Body of pancreas (tissue), 4 donors: ENCODE results near the gene DVL1. TPM values are rescaled to one million over a fixed set of nuclear protein-coding genes. Genes with fewer than 3 reads are reported as not detected.

Experiments
- ATAC-seq: fragments of 150-250 bp; one replicate; pipeline ENCODE4 v1.9.1; 2016
- DNase-seq, 4 donors: peaks; one replicate each; pipeline ENCODE4 v3.0.0-alpha.2; 2019
- H3K27ac ChIP-seq, 4 donors: fragments of 200-600 bp; sonication (generic); 1 replicate in 3 of 4; 2 replicates in 1 of 4; pipeline versions ENCODE4 v1.5.1 to v1.6.1; 2016 to 2019; ENCODE audit warnings: mild to moderate bottlenecking in 1 of 4, mixed read lengths in 1 of 4, moderate library complexity in 1 of 4
- H3K27me3 ChIP-seq, 2 donors: fragments of 200-600 bp; sonication (generic); one replicate each; pipeline ENCODE4 v1.6.0; 2016; ENCODE audit warnings: mild to moderate bottlenecking in 1 of 2
- H3K36me3 ChIP-seq, 2 donors: fragments of 200-600 bp; sonication (generic); replicated peaks in 1 of 2; 2 replicates each; pipeline ENCODE4 v1.5.1; 2016; ENCODE audit warnings: low read depth in 2 of 2; ENCODE audit not compliant: insufficient read depth in 1 of 2
- H3K4me1 ChIP-seq: fragments of 200-600 bp; sonication (generic); one replicate; pipeline ENCODE4 v1.6.0; 2016
- H3K4me3 ChIP-seq, 2 donors: fragments of 200-600 bp; sonication (generic); 1 replicate in 1 of 2; 2 replicates in 1 of 2; pipeline ENCODE4 v1.5.1; 2016 to 2019
- H3K9me3 ChIP-seq, 3 donors: fragments of 200-600 bp; sonication (generic); 1 replicate in 2 of 3; 2 replicates in 1 of 3; pipeline ENCODE4 v1.5.1; 2016
- POLR2A ChIP-seq, 3 donors: fragments of 450-650 bp; IDR thresholded peaks; one replicate each; pipeline ENCODE4 v1.6.1; 2016; ENCODE audit warnings: antibody characterized with exemption in 3 of 3, mild to moderate bottlenecking in 2 of 3
- WGBS, 2 donors: methylation state at CpG; one replicate each; pipeline ENCODE4 v1.1.5; 2017; 5-methylcytosine and 5-hydroxymethylcytosine counted together
- intact Hi-C: fragments of 100-400 bp; cut with DNase I; formaldehyde crosslinking; loops from one replicate; pipeline ENCODE4 v1.15.1; 2023
- total RNA-seq, 2 donors: library from RNA; depleted of rRNA; stranded (reverse); fragments of >200 nt; gene quantifications; one replicate each; pipeline ENCODE4 v1.1.0, GENCODE V29; 2016
- TF ChIP-seq, protein P1 (sequence below), 7 experiments: fragments of 450-650 bp in 4 of 7; fragments of 200-600 bp in 3 of 7; sonication (generic) in 3 of 7; IDR thresholded peaks; one replicate each; pipeline ENCODE4 v1.5.1; 2016 to 2019; ENCODE audit warnings: antibody characterized with exemption in 7 of 7

The DVL1 gene
- total RNA-seq, 2 donors from 2014 or later, result 58.1 to 84.4 TPM

DNA sequence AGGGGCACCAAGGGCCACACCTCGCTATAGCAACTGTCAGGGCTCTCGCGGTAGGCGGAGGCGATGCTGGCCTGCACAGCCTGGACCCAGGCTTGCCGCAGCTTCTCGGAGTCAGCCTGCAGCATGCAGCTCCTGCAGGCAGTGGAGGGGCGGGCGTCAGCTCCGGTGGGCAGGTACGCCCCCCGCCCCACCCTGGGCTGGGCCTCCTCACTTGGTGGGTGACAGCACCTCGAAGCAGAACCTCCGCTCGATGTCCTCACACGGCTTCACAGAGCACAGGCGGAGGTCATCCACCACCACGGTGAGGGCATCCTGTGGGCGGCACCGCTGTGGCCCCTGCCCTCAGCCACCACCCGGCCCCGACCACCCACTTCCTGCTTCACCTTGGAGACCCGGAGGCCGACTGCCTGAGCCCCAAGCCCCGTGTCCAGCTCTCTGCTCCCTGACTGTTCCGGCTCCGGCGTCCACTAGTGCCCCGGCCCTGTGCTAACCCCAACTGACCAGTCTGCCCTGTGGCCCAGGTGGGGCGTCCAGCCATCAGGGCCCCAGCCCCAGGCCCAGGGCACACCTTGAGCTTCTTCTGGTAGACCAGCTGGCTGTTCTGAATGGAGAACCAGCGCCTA is 51.3 kb downstream of the DVL1 start:
- WGBS, 2 donors, result 91% methylated on average over 25 of the region's 31 CpGs; no CpG with 5 or more reads in 1 of the 2 donors
- H3K27me3 ChIP-seq, result no peaks in the 10 kb centered on the region
- DNase-seq, result no peak
- H3K4me1 ChIP-seq, result no peaks in the 10 kb centered on the region
- H3K9me3 ChIP-seq, result no peaks in the 10 kb centered on the region
- no peaks in the 10 kb centered on the region for H3K36me3 ChIP-seq
- no peak overlapping the region for H3K27ac ChIP-seq
- H3K4me3 ChIP-seq, result no peak overlapping the region
- TF ChIP-seq, protein P1, sequence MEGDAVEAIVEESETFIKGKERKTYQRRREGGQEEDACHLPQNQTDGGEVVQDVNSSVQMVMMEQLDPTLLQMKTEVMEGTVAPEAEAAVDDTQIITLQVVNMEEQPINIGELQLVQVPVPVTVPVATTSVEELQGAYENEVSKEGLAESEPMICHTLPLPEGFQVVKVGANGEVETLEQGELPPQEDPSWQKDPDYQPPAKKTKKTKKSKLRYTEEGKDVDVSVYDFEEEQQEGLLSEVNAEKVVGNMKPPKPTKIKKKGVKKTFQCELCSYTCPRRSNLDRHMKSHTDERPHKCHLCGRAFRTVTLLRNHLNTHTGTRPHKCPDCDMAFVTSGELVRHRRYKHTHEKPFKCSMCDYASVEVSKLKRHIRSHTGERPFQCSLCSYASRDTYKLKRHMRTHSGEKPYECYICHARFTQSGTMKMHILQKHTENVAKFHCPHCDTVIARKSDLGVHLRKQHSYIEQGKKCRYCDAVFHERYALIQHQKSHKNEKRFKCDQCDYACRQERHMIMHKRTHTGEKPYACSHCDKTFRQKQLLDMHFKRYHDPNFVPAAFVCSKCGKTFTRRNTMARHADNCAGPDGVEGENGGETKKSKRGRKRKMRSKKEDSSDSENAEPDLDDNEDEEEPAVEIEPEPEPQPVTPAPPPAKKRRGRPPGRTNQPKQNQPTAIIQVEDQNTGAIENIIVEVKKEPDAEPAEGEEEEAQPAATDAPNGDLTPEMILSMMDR (IDR thresholded peaks at IDR 0.05), result no peak
- no peak for TF ChIP-seq POLR2A (IDR thresholded peaks at IDR 0.05)
- ATAC-seq, result no peak
- intact Hi-C loops, result loop anchor here (10.0 kb wide), 2 partner anchors 263 to 313 kb away; partner anchors contain the start of gene PERM1

DNA sequence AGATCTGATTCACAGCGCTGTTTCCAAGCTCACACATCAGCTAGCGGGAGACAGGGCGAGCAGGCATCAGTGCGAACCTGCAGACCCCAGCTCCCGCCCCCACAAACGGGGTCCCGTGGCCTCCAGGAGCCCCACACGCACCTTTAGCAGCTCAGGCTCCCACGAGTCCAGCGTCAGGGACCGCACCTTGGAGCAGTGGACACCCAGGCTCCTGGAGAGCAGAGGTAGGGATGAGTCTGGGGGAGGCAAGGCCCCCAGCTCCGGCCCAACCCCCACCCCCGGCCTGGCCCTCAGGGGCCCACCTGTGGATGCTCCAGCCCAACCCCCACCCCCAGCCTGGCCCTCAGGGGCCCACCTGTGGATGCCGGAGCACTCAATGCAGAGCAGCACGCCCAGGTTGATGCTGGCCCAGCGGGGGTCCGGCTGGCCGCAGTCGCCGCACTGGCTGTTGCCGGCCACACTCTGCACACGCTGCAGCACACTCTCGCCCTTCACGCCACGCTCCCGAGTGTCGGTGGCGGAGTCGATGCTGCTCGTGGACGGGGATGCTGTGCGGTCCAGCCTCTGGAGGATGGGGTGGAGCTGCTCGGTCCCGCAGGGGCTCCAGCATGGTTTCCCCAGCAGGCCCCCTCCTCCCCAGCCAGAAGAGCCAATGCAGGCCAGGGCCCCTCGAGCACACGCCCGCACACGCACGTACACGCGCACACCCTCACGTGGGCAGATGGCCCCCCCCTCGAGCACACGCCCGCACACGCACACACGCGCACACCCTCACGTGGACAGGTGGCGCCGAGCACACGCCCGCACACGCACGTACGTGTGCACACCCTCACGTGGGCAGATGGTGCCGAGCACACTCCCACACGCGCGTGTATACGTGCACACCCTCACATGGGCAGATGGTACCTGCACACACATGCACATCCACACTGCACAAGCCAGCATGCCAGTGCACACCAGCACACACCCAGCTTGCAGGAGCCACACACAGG is 52.9 kb downstream of the DVL1 start:
- Histone ChIP-seq H3K27ac (no peak overlapping the region), H3K4me1 (peaks cover 8% of the 10 kb centered on the region), H3K9me3 (no peaks in the 10 kb centered on the region), H3K27me3 (no peaks in the 10 kb centered on the region), H3K4me3 (no peak overlapping the region), H3K36me3 (no peaks in the 10 kb centered on the region)
- TF ChIP-seq POLR2A (IDR thresholded peaks at IDR 0.05), result no peak
- TF ChIP-seq, protein P1 (IDR thresholded peaks at IDR 0.05), result no peak
- DNase-seq, result no peak
- 92 to 93% methylated on average over 34 to 59 of the region's 62 CpGs for WGBS, 2 donors
- intact Hi-C loops, result loop anchor here (10.0 kb wide), 2 partner anchors 262 to 312 kb away; partner anchors contain the start of gene PERM1
- no peak for ATAC-seq

DNA sequence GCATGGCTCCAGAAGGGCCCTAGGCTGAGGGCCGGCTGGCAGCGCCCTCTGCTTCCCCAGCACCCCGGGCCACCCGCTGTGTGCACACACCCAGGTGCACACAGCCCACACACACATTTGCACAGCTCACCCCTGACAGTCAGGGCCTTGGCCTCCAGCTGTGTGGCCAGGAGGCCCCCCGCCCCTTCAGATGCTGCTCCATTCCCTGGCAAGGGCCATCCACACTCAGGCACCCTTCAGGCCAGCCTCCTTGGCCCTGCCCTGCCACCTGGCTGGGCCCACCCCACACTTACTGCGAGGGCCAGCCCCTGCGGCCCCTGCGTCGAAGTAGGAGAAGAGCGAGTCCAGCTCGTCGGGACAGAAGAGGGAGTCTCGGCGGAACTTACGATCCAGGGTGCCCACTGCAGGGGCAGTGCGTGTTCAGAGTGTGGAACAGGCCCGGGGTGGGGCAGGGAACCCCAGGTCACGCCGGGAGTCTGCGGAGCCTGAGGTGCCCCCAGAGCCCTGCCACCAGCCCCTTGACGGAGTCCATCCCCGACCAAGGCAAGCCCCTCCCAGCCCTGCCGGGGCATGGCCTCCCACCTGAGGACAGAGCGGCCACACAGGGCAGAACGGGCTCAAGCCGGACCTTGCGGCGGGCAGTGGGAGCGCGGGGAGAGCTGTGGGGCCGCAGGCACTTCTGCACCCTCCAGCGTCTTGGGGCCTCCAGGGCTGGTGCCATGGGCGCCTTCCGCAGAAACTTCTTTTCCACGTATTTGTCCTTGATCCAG is 53.9 kb downstream of the DVL1 start:
- Histone ChIP-seq H3K36me3 (no peaks in the 10 kb centered on the region), H3K27me3 (no peaks in the 10 kb centered on the region), H3K27ac (no peak overlapping the region), H3K4me3 (no peak overlapping the region), H3K4me1 (peaks cover 11% of the 10 kb centered on the region), H3K9me3 (no peaks in the 10 kb centered on the region)
- no peak for TF ChIP-seq POLR2A (IDR thresholded peaks at IDR 0.05)
- TF ChIP-seq, protein P1 (IDR thresholded peaks at IDR 0.05), result no peak
- no peak for DNase-seq
- no peak for ATAC-seq
- intact Hi-C loops, result loop anchor here (10.0 kb wide), 2 partner anchors 261 to 311 kb away; partner anchors contain the start of gene PERM1
- WGBS, 2 donors, result 92 to 96% methylated on average over 25 to 35 of the region's 35 CpGs

DNA sequence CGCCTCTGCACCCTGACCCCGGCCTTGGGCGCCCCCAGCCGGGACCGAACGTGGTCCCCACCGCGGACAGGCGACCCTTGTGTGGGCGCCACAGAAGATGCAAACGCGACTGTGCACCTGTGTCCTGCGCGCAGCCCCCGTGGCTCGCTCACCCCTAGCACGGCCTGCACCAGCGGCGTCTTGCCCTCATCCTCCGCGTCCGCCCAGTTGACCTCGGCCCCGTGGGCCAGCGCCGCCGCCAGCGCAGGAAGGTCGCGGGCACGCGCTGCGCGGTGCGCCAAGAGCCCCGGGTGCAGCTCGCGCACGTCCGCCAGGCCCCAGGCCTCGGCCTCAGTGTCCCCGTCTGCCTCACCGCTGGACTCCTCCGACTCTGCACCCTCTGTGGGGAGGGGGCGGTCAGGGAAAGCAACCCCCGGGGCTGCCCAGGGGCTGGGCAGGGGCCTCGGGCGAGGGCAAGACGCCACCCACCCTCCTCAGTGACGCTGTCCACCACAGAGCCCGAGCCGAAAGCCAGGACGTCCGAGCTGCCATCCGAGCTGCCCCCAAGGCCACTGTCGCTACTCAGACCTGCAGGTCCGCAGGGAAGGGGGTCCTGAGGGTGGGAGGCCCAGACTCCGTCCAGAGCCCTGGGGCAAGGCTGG is 54.8 kb downstream of the DVL1 start:
- intact Hi-C loops, result loop anchor here (5.0 to 10.0 kb wide), 3 partner anchors 172 to 310 kb away; partner anchors contain the start of gene PERM1
- no peak for ATAC-seq
- H3K27me3 ChIP-seq, result no peaks in the 10 kb centered on the region
- H3K4me3 ChIP-seq, result no peak overlapping the region
- TF ChIP-seq, protein P1 (IDR thresholded peaks at IDR 0.05), result no peak
- no peak for TF ChIP-seq POLR2A (IDR thresholded peaks at IDR 0.05)
- no peak overlapping the region for H3K27ac ChIP-seq
- peaks cover 11% of the 10 kb centered on the region for H3K4me1 ChIP-seq
- H3K9me3 ChIP-seq, result no peaks in the 10 kb centered on the region
- H3K36me3 ChIP-seq, result no peaks in the 10 kb centered on the region
- 89% methylated on average over 37 of the region's 58 CpGs; no CpG with 5 or more reads in 1 of the 2 donors for WGBS, 2 donors
- no peak for DNase-seq
